ENCODE measurements around the gene CROT.

Gene CROT

DNA sequence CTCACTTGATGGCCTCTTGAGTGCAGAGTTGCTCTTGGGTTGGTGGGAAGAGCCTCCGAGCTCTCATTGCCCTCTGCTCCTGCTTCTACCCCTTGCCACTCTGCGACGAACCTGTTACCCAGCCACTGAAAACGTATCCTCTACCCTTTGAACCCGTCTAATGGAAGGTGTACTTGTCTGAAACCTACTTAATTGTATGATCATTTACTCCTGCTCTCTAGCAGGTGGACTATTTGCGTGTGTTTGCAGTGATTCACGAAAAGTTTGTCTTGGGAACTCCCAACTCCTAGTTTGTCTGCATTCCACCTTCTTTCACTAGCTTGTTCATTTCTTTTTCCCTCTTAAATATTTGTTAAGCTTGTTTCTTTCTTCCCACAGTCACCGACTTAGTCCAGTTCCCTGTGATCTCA, 503 bp downstream of the CROT start:
- no peak for TF ChIP-seq TAF1 (IDR thresholded peaks at IDR 0.05; ENCODE audit: borderline replicate concordance, low read depth, low read length)
- no peak for TF ChIP-seq POLR2A (IDR thresholded peaks at IDR 0.05; ENCODE audit: low read depth, low read length)
- TF ChIP-seq POLR2AphosphoS5 (IDR thresholded peaks at IDR 0.05; ENCODE audit: low read depth, low read length), result no peak
- FAIRE-seq (peak; percentile 54), DNase-seq (ENCODE audit: insufficient read length) (peak; percentile 2)

GRCh38 chr7:87347207-87347606, 1.7 kb downstream of the CROT start:
- FAIRE-seq, result no peak
- DNase-seq (ENCODE audit: insufficient read length), result no peak
- TF ChIP-seq POLR2A (IDR thresholded peaks at IDR 0.05; ENCODE audit: low read depth, low read length) (no peak), POLR2AphosphoS5 (IDR thresholded peaks at IDR 0.05; ENCODE audit: low read depth, low read length) (no peak), TAF1 (IDR thresholded peaks at IDR 0.05; ENCODE audit: borderline replicate concordance, low read depth, low read length) (no peak)

- FAIRE-seq, result no peak
- TF ChIP-seq TAF1 (IDR thresholded peaks at IDR 0.05; ENCODE audit: borderline replicate concordance, low read depth, low read length), result no peak
- TF ChIP-seq POLR2A (IDR thresholded peaks at IDR 0.05; ENCODE audit: low read depth, low read length), result no peak
- TF ChIP-seq POLR2AphosphoS5 (IDR thresholded peaks at IDR 0.05; ENCODE audit: low read depth, low read length), result no peak
- no peak for DNase-seq (ENCODE audit: insufficient read length)
These were observed 2.2 kb downstream of the CROT start for GRCh38 chr7:87347664-87348063.

GRCh38 chr7:87354749-87355148, 9.3 kb downstream of the CROT start:
- DNase-seq (ENCODE audit: insufficient read length) (no peak), FAIRE-seq (no peak)
- TF ChIP-seq POLR2A (IDR thresholded peaks at IDR 0.05; ENCODE audit: low read depth, low read length) (no peak), POLR2AphosphoS5 (IDR thresholded peaks at IDR 0.05; ENCODE audit: low read depth, low read length) (no peak), TAF1 (IDR thresholded peaks at IDR 0.05; ENCODE audit: borderline replicate concordance, low read depth, low read length) (no peak)

DNA sequence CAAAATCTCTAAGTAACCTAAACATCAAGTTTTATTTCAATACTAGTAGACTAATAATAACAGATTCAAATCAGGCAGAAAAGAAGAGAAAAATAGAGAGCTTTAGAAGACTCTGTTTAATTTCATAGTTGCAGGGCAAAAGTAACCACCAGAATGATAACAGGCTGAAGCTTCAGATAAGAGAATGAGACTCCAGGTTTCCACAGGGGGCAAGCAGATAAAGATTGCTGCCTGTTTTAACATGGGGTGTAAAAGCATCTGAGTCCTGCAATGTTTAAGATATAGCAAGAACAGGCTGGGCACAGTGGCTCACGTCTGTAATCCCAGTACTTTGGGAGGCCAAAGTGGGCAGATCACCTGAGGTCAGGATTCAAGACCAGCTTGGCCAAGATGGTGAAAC, 11.0 kb downstream of the CROT start:
- no peak for FAIRE-seq
- TF ChIP-seq TAF1 (IDR thresholded peaks at IDR 0.05; ENCODE audit: borderline replicate concordance, low read depth, low read length) (no peak), POLR2AphosphoS5 (IDR thresholded peaks at IDR 0.05; ENCODE audit: low read depth, low read length) (no peak), POLR2A (IDR thresholded peaks at IDR 0.05; ENCODE audit: low read depth, low read length) (no peak)
- no peak for DNase-seq (ENCODE audit: insufficient read length)

- FAIRE-seq (no peak), DNase-seq (ENCODE audit: insufficient read length) (no peak)
- TF ChIP-seq POLR2A (IDR thresholded peaks at IDR 0.05; ENCODE audit: low read depth, low read length), result no peak
- TF ChIP-seq POLR2AphosphoS5 (IDR thresholded peaks at IDR 0.05; ENCODE audit: low read depth, low read length), result no peak
- no peak for TF ChIP-seq TAF1 (IDR thresholded peaks at IDR 0.05; ENCODE audit: borderline replicate concordance, low read depth, low read length)
These were observed 13.9 kb downstream of the CROT start for GRCh38 chr7:87359366-87359765.

DNA sequence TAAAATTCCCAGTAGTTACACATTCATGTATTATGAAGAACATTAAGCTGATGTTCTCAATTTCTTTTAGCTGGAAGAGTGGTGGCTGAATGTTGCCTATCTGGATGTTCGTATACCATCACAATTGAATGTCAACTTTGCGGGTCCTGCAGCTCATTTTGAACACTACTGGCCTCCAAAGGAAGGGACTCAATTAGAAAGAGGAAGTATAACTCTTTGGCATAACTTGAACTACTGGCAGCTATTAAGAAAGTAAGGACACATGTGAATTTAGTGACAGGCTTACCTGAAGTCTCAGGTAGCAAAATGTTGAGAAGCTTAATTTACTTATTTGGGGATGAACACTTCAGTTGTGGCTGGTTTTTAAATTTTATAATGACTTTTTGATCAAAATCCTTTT, 15.9 kb downstream of the CROT start:
- DNase-seq (ENCODE audit: insufficient read length) (no peak), FAIRE-seq (no peak)
- TF ChIP-seq POLR2AphosphoS5 (IDR thresholded peaks at IDR 0.05; ENCODE audit: low read depth, low read length) (no peak), TAF1 (IDR thresholded peaks at IDR 0.05; ENCODE audit: borderline replicate concordance, low read depth, low read length) (no peak), POLR2A (IDR thresholded peaks at IDR 0.05; ENCODE audit: low read depth, low read length) (no peak)

DNA sequence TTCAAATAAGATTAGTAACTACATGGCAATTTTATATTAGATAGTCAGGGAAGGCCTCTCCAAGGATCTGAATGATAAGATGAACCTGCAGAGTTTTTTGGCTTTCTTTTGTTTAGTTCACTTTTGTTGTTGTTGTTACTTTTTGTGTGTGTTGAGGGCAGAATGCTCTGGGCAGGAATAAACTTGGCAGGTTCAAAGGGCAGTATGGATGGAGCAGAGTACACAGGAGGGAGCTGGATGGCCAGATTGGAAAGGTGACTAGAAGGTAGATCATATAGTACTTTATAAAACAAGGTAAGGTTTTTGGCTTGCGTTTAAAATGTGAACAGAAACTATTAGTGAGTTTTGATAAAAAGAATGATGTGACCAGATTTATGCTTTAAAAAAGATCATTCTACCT, 17.9 kb downstream of the CROT start:
- TF ChIP-seq POLR2AphosphoS5 (IDR thresholded peaks at IDR 0.05; ENCODE audit: low read depth, low read length), result no peak
- TF ChIP-seq POLR2A (IDR thresholded peaks at IDR 0.05; ENCODE audit: low read depth, low read length), result no peak
- TF ChIP-seq TAF1 (IDR thresholded peaks at IDR 0.05; ENCODE audit: borderline replicate concordance, low read depth, low read length), result no peak
- no peak for DNase-seq (ENCODE audit: insufficient read length)
- no peak for FAIRE-seq

- DNase-seq (ENCODE audit: insufficient read length) (no peak), FAIRE-seq (no peak)
- TF ChIP-seq POLR2A (IDR thresholded peaks at IDR 0.05; ENCODE audit: low read depth, low read length), result no peak
- TF ChIP-seq TAF1 (IDR thresholded peaks at IDR 0.05; ENCODE audit: borderline replicate concordance, low read depth, low read length), result no peak
- TF ChIP-seq POLR2AphosphoS5 (IDR thresholded peaks at IDR 0.05; ENCODE audit: low read depth, low read length), result no peak
These were observed 18.8 kb downstream of the CROT start for GRCh38 chr7:87364246-87364645.

DNA sequence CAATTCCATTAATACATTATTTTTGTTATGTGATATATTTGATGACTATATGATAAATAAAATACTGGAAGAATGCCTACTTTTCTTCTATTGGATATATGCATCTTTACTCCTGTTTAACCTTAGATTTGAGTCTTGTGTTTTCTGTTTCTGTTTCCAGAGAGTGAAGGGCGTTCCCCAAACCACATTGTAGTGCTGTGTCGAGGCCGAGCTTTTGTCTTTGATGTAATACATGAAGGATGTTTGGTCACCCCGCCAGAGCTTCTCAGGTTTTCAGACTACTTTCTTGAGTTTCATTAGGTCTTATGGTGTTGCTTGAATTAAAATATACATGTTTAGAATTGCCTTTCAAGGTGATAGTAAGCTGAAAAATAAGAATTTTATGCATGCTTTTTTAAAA, 23.8 kb downstream of the CROT start:
- no peak for TF ChIP-seq POLR2A (IDR thresholded peaks at IDR 0.05; ENCODE audit: low read depth, low read length)
- no peak for TF ChIP-seq TAF1 (IDR thresholded peaks at IDR 0.05; ENCODE audit: borderline replicate concordance, low read depth, low read length)
- no peak for TF ChIP-seq POLR2AphosphoS5 (IDR thresholded peaks at IDR 0.05; ENCODE audit: low read depth, low read length)
- FAIRE-seq (no peak), DNase-seq (ENCODE audit: insufficient read length) (no peak)

GRCh38 chr7:87370660-87371180, 25.3 kb downstream of the CROT start:
- FAIRE-seq, result no peak
- TF ChIP-seq POLR2A (IDR thresholded peaks at IDR 0.05; ENCODE audit: low read depth, low read length), result no peak
- TF ChIP-seq TAF1 (IDR thresholded peaks at IDR 0.05; ENCODE audit: borderline replicate concordance, low read depth, low read length), result no peak
- DNase-seq (ENCODE audit: insufficient read length), result no peak

DNA sequence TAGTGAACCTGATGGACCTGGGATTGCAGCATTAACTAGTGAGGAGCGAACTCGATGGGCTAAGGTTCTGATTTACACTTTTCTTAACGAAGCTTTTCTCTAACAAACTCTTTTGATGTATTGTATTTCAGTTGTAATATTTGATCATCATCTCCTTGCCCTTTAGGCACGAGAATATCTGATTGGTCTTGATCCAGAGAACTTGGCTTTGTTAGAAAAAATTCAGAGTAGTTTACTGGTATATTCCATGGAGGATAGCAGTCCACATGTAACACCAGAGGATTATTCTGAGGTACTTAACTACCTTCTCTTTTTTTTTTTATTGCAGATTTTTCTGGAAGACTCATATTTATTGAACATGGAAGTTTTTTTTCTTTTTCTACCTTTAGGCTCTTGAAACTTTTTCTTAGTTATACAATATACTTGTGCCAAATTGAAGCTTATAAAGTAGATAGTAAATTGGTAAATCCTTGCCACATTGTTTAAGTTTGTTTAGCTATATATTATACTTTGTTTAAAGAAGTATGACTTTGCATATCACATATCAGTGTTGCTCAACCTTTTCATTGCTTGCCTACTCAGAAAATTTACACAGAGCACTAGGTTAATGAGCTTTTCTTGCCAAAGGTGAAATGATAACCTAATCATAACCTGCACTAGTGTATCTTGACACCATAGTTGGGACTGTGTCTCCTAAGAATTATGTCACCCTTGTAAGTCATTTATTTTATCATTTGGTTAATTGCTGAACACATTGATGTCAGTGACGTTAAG, 30.4 kb downstream of the CROT start:
- no peak for TF ChIP-seq POLR2AphosphoS5 (IDR thresholded peaks at IDR 0.05; ENCODE audit: low read depth, low read length)
- no peak for TF ChIP-seq TAF1 (IDR thresholded peaks at IDR 0.05; ENCODE audit: borderline replicate concordance, low read depth, low read length)
- no peak for TF ChIP-seq POLR2A (IDR thresholded peaks at IDR 0.05; ENCODE audit: low read depth, low read length)
- peak; percentile 27 for FAIRE-seq
- no peak for DNase-seq (ENCODE audit: insufficient read length)
